NCI-H187 (cell line): Measurements from ENCODE around the gene SLC6A20.
A peak's percentile ranks its signal among the peaks of the same experiment; 100 is the strongest.

Source experiments
- DNase-seq, 2 experiments: peaks; one replicate each; lab custom pipeline; 2025; lab: John Stamatoyannopoulos, UW

SLC6A20 gene

GRCh38 chr3:45795882-45796765 lies at the start of gene SLC6A20:
SLC6A20 (minus strand) TSS chr3:45796536; CDS start chr3:45796419, 117 bp downstream.
- no peak for DNase-seq

- DNase-seq, result no peak
These were observed 48.3 kb upstream of the SLC6A20 start for GRCh38 chr3:45844616-45845015.

DNA sequence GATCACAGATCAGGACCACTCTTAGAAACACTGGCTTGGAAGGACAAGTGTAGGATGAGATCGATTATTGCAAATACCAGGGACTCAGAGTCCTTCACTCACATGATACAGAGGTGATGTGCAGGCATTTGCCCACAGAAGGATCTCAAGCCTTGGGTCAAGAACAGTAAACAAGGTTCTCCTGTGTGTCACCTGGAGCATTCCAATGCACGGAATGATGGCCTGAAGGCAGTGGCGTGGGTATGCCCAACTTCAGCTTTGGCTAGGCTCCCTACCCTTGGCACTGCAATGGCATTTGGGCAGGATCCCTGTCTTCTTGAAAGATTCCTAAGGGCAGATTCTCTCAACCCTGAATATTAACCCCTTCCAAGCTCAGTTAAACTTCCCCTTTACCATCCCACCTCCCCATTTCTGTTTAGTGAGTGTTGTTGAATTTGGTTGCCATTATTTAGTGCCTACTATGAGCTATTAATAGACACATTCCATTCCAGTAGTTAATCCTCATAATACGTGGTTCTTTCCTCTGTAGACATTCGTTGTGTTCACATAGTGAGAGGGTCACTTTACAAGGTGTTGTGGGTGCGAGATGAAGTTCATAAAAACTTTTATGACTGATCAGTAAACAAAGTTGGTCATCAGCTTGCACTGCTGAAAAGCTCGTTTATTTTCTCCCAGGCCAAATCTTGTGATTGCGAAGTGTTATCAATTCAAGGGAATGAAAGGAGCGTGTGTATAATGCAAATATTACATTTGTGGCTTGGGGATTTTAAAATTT lies 46.7 kb upstream of the SLC6A20 start:
- no peak for DNase-seq

GRCh38 chr3:45841757-45842491 lies 45.6 kb upstream of the SLC6A20 start, which contains the start of gene LZTFL1:
LZTFL1 (minus strand) TSS chr3:45842119; CDS start chr3:45841991, 128 bp downstream.
- DNase-seq, result peak; percentile 44 to 60

DNA sequence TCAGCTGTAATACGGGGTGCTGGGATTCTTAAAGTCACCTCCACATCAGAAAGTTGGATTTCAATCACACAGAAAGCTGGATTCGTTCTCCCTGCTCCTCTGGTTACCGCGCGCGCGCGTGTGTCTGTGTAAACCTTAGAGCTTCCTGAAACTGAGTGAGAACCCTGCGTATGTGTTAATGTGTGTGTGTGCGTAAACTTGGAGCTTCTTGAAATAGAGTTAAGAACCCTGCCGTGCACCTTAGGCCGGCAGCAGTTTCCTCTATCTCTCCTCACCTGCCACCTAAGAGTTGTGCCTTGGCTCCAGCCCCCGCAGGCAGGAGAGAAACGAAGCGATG lies 45.1 kb upstream of the SLC6A20 start:
- no peak for DNase-seq

GRCh38 chr3:45838466-45838865 lies 42.1 kb upstream of the SLC6A20 start:
- no peak for DNase-seq

GRCh38 chr3:45832699-45833098 lies 36.4 kb upstream of the SLC6A20 start:
- no peak for DNase-seq

DNA sequence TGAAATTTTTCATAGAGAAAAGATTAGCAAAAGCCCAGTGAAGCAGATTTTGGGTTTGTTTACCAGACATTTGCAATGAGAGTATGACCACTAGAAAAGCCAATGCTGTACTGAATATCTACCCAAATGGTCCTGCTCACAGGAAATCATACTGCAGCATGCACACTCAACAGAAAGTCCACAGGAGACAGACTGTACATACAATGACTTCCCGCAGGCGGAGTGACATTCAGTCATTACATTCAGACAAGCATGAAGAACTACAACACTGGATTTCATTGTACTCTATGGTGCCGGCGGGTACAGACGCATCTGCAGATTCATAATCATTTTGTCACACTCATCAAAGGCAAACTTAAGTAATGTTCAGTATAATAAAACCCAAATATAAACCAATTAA lies 33.8 kb upstream of the SLC6A20 start:
- DNase-seq, result no peak

DNA sequence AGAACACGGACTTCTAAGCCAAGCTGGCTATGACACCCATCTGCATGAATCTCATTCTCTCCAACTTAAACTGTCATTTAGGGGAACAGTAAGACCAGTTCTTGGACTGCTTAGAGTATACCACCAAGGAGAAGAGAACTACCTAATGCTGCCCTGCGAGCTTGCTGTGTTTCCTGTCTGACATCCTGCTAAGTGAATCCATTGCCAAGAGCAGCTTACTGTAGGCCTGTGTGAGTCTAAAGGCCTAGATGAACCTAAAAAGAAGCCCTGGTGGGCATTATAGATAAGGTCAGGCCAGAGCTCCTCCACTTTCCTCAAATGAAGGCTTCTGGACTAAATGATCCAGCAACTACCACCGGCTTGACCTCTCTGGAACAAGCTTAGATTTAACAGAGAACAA lies 30.6 kb upstream of the SLC6A20 start:
- DNase-seq, result no peak

- no peak for DNase-seq
These were observed 30.0 kb upstream of the SLC6A20 start for GRCh38 chr3:45826321-45826720.

GRCh38 chr3:45821127-45821526 lies 24.8 kb upstream of the SLC6A20 start:
- no peak for DNase-seq

DNA sequence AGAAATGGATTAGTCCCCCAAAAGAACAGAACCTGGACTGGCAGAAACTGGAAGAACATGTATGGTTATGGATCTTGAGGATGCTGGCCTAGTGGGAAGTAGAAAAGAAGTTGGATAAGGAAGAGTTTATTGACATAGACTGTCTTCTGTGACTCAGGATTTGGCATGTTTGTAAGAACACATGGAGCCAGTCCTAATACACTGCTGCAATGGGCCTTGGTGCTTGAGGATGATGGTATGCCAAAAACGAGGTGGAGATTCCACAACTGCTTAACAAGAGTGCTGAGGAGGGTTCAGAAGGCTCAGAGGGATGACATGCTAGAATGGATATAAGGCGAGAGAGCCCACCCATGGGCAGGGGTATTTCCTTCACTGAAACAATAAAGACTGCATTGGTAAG lies 23.2 kb upstream of the SLC6A20 start:
- DNase-seq, result no peak

DNA sequence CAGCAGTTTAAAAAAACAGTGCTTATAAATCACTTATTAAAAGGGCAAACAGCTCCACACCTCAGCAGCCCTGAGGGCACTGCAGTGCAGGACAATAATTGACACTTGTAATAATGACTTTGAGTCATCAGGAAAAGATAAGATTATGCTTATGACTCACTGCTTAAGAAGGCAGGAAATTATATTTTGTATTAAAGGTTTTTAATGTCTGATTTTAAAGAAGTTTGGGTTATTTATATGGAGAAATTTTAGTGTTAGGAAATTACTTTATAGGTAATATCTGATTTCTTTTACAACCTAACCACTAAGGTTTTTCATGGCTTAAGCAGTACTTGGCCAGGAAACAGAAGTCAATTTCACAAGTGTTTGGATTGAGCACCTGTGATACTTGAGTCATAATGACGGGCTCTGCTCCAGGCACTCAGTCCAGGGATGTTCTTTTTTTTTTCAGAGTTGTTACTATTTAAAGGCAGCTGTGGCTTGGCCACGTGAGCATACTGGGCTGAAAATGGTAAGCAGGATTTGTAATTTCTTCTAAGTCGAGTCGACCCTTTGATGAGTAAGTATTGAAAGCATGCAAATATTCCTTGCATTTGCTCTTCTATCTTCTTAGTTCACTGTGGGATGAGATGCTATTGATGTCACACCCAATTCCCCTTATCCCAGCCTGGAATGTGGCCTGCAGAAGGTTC lies 21.6 kb upstream of the SLC6A20 start:
- DNase-seq, result peak in 1 of 2 experiments; percentile 7

DNA sequence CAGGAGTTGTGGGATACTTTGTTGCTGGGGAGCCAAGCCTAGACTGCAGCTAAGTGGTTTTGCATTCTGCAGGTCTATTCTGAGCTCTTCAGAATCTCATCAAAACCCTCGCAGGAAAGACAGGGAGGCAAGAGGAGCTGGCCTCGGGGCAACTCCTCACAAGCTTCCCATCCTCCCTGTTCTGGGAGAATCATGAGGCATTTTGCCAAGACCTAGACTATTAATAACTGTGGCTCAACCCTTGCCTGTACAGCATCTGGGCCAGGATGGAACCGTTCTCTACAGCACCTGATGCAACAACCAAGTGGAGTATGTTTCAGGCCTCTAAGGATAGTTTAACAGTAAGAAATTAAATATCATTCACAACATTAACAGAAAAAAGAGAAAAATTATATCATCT lies 20.2 kb upstream of the SLC6A20 start:
- no peak for DNase-seq

- no peak for DNase-seq
These were observed 18.0 kb upstream of the SLC6A20 start for GRCh38 chr3:45814322-45814721.

GRCh38 chr3:45807681-45808540 lies 11.6 kb upstream of the SLC6A20 start:
- DNase-seq, result no peak

- no peak for DNase-seq
These were observed 10.8 kb upstream of the SLC6A20 start for GRCh38 chr3:45807133-45807532.

GRCh38 chr3:45806072-45806471 lies 9.7 kb upstream of the SLC6A20 start:
- DNase-seq, result no peak

- DNase-seq, result no peak
These were observed 7.1 kb upstream of the SLC6A20 start for GRCh38 chr3:45803252-45803935.

- DNase-seq, result no peak
These were observed 5.8 kb upstream of the SLC6A20 start for GRCh38 chr3:45802146-45802545.
